HG03439 (cell line): Measurements from ENCODE around the gene SLC9A3.
"Not testable (repeated sequence)": the region's sequence is repeated elsewhere in the genome, so short reads cannot be mapped to it uniquely, and the experiment has no call there.

Source experiments
- ATAC-seq: cut with Tn5 transposase; IDR thresholded peaks from one replicate; pipeline ENCODE4 v1.9.1; 2021; ENCODE audit warnings: mild to moderate bottlenecking, moderate library complexity; ENCODE audit not compliant: unreplicated experiment

Gene SLC9A3

GRCh38 chr5:511476-511875, 12.8 kb downstream of the SLC9A3 start:
- no peak for ATAC-seq

DNA sequence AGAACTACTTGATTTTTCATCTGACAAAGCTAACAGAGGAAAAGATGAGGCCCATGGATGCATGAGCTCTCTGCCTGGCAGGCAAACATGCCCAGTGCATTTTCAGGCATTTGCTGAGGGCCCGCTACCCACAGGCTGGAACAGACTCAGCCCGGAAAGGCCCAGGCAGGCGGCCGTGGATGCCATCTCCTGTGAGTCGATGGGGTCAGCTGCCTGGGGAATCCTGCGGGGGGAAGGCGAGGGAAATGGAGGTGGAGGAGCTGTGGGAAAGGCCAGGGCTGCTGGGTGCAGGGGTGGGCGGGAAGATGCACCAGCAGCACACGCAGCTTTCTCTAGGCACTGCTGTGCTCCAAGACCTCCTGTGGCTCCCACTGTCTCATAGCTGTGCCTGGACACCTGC, 13.7 kb downstream of the SLC9A3 start:
- no peak for ATAC-seq

GRCh38 chr5:509611-510185, 14.6 kb downstream of the SLC9A3 start:
- ATAC-seq, result no peak

DNA sequence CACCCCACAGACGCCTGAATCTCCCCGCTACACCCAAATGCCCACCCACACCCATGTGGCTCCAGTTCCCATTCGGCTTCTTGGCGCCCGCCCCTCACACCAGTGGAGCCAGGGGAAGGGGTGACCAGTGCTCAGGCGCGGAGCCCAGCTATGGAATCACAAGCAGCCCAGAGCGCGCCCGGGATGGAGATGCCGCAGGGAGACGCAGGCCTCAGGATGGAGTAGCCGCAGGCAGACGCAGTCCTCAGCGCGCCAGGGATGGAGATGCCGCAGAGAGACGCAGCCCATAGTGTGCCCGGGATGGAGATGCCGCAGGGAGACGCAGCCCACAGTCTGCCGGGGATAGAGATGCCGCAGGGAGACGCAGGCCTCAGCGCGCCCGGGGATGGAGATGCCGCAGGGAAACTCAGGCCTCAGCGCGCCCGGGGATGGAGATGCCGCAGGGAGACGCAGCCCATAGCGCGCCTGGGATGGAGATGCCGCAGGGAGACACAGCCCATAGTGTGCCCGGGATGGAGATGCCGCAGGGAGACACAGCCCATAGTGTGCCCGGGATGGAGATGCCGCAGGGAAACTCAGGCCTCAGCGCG, 16.2 kb downstream of the SLC9A3 start:
- not testable (repeated sequence) for ATAC-seq

DNA sequence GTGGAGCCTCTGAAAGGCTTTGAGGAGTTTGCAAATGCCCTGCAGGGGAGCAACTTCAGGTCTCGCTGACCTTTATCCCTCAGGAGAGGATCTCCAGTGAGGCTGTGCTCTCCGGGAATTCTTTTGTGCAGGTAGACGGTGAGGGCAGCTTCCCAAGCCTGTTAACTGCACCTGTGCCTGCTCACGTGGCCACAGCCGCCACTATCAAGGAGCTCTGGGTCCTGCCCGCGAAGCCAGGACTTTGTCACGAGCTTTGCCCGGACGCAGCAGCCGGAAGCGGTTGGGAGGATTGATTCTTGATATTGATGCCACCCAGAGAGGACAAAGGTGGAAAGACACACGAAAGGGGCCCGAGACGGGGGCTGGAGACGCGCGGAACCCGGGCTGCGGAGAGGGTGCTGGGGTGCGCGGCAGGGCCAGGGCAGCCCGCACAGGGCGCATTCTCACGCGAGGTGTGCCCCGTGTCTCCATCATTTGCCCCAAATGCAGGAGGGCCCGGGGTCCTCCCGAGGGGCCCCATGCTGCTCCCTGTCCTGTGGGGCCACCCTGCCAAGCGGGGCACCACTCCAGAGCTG, 18.2 kb downstream of the SLC9A3 start:
- no peak for ATAC-seq

DNA sequence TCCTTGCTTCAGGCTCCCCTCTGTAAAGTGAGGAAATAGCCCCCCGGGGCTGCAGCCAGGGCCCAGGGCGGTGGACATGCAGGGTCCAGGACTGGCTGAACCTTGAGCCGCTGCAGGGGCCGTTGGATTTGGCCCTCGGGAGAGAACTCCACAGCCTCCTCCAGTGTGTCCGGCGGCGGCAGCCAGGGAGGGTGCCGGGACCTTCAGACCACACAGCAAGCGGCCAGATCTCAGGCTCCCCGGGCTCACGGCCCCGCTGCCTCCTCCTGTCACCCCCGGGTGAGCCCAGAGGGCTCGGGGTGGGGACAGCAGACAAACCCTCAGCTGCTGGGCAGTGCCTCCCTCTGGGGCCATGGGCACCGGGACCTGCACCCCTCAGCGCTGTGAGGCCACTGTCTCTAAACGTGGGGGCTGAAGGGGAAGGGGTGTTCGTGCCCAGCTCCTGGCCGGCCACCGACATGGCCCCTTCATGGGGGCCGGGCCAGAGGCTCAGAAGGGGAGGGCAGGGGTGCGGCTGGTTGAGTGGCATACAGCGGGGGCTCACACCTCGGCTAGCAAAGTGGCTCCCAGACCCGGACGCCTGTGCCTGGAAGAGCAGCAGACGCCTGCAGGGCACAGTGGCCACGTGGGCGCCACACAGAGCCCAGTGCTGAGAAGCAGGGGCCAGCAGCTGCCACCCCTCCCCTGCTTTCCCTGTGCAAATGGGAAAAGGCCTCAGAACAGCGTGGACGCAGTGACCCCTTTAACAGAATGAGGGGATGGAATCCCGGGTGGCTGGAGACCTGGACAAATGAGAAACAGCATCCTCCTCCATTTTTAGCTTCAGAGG, 19.7 kb downstream of the SLC9A3 start:
- ATAC-seq, result no peak

GRCh38 chr5:502325-503079, 21.7 kb downstream of the SLC9A3 start:
- no peak for ATAC-seq

- no peak for ATAC-seq
Observed at GRCh38 chr5:501831-502184, 22.4 kb downstream of the SLC9A3 start.

DNA sequence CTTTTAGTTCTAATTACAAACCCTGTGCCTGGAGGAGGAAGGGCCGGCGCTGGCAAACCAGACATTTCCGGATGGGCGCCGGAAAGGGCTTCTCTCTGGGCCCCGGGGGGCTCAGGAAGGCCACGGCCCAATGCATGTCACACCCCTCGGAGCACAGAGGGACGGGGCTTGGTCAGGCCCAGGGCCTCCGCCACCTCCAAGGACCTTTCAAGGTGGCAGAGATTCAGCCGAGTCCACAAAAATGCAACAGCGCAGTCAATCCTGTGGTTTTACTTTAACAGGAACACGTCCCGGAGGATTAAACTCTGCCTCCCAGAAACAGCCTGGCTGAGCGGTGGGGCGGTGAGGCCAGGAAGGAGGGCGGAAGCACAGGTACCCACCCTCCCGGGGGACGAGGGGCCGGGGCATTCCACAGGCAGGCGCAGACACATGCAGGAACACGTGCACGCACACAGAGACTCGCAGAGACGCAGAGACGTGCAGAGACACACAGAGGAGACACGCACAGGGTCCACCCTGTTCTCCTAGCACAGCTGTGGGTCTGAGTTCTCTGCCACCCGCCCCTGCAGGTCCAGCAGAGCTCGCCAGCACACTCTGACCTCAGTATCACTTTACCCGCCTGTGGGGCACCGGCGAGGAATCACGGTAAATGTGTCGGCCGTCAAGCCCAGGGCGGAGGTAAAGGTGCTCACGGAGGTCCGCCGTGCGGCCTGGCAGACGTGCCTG, 23.0 kb downstream of the SLC9A3 start:
- ATAC-seq, result no peak

DNA sequence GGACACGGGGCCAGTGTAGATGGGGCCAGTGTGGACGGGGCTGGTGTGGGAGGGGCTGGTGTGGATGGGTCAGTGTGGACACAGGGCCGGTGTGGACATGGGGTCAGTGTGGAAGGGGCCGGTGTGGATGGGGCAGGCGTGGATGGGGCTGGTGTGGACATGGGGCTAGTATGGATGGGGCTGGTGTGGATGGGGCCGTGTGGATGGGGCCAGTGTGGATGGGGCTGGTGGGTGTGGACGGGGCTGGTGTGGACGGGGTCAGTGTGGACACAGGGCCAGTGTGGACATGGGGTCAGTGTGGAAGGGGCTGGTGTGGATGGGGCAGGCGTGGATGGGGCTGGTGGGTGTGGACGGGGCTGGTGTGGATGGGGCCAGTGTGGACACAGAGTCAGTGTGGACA, 23.8 kb downstream of the SLC9A3 start:
- no peak for ATAC-seq

- no peak for ATAC-seq
Observed at GRCh38 chr5:499233-500209, 24.7 kb downstream of the SLC9A3 start.

- ATAC-seq, result no peak
Observed at GRCh38 chr5:497871-498509, 26.3 kb downstream of the SLC9A3 start.

DNA sequence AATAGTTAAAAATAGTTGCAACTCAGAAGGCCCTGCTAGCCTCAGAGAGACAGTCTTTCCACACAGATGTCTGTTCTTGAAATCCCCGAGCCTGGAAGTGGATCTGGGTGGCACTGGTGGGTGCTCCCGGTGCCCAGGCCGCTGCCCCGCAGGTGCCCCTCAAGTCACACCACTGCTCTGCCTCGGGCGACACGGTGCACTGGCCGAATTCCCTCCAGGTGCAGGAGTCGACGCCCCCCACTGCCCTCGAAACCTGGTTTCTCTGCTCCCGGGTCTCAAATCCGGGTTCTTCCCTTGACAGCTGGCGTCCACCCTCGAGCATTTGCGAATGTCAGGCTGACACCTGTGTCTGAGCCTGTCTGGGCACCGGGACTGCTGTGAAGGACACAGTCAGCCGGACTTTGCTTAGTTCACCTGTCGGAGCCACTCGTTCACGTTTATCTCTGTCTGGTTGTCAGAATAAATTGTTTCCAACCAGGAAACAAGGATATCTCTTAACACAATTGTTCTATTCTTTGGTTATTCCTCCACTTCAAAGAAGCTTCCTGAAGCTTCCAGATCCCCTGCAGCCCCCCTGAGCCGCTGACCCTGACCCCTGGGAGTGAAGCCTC, 27.1 kb downstream of the SLC9A3 start:
- ATAC-seq, result no peak

GRCh38 chr5:496028-496427, 28.2 kb downstream of the SLC9A3 start:
- no peak for ATAC-seq

- ATAC-seq, result no peak
Observed at GRCh38 chr5:494667-495255, 29.5 kb downstream of the SLC9A3 start.

GRCh38 chr5:493758-494157, 30.5 kb downstream of the SLC9A3 start:
- no peak for ATAC-seq

- ATAC-seq, result no peak
Observed at GRCh38 chr5:493119-493701, 31.0 kb downstream of the SLC9A3 start.
